WTC11 (cell line): ENCODE results near the gene GSTA1. TPM values are rescaled to one million over a fixed set of nuclear protein-coding genes. Genes with fewer than 3 reads are reported as not detected.

Experiments used
- ATAC-seq: fragments of 200-7000 bp; cut with Tn5 transposase; 2 replicates; pipeline ENCODE4 v1.10.0; 2021; ENCODE audit warnings: mild to moderate bottlenecking, moderate library complexity
- CTCF ChIA-PET: fragments of 300-600 bp; sonication (Branson Sonifier 250); formaldehyde crosslinking; loops from one replicate; lab custom pipeline; 2021; ENCODE audit warnings: antibody characterized with exemption; lab: Charles Lee
- POLR2A ChIA-PET: fragments of 350-600 bp; sonication (Branson Sonifier 250); formaldehyde crosslinking; loops from one replicate; lab custom pipeline; 2021; ENCODE audit warnings: antibody characterized with exemption; lab: Charles Lee
- DNase-seq: peaks from one replicate; pipeline ENCODE4 v3.0.0; 2021; ENCODE audit warnings: low spot score
- H3K27ac Mint-ChIP-seq: 2 replicates; pipeline ENCODE4 v1.8.0; 2021; ENCODE audit warnings: mixed read lengths
- H3K27me3 Mint-ChIP-seq: 2 replicates; pipeline ENCODE4 v1.8.0; 2021; ENCODE audit warnings: low read depth, mild to moderate bottlenecking, moderate library complexity, mixed read lengths
- H3K36me3 Mint-ChIP-seq: 2 replicates; pipeline ENCODE4 v1.8.0; 2021; ENCODE audit warnings: mixed read lengths
- H3K4me1 Mint-ChIP-seq: 2 replicates; pipeline ENCODE4 v1.8.0; 2022; ENCODE audit warnings: mixed read lengths
- H3K4me3 Mint-ChIP-seq: 2 replicates; pipeline ENCODE4 v1.8.0; 2021; ENCODE audit warnings: mild to moderate bottlenecking, moderate library complexity, mixed read lengths
- H3K9me3 Mint-ChIP-seq: 2 replicates; pipeline ENCODE4 v1.8.0; 2021; ENCODE audit warnings: mixed read lengths
- ATF1 ChIP-seq: sonication (generic); formaldehyde crosslinking; IDR thresholded peaks from 2 replicates; pipeline ENCODE4 v1.8.1; 2023; ENCODE audit warnings: mild to moderate bottlenecking, moderate library complexity, missing genetic modification reagents
- ATF3 ChIP-seq: sonication (generic); formaldehyde crosslinking; conservative IDR thresholded peaks from 2 replicates; pipeline ENCODE4 v1.8.1; 2022; ENCODE audit warnings: mild to moderate bottlenecking, missing genetic modification reagents
- CBFB ChIP-seq: sonication (generic); formaldehyde crosslinking; IDR thresholded peaks from 2 replicates; pipeline ENCODE4 v1.8.1; 2022; ENCODE audit warnings: mild to moderate bottlenecking, low read depth, missing genetic modification reagents
- CREM ChIP-seq: sonication (generic); formaldehyde crosslinking; IDR thresholded peaks from 2 replicates; pipeline ENCODE4 v1.8.1; 2022; ENCODE audit warnings: mild to moderate bottlenecking, missing genetic modification reagents, moderate library complexity
- E2F1 ChIP-seq: sonication (generic); formaldehyde crosslinking; IDR thresholded peaks from 2 replicates; pipeline ENCODE4 v1.8.0; 2022; ENCODE audit warnings: mild to moderate bottlenecking, missing genetic modification reagents
- ELF4 ChIP-seq: sonication (generic); formaldehyde crosslinking; IDR thresholded peaks from 2 replicates; pipeline ENCODE4 v1.8.1; 2022; ENCODE audit warnings: low read depth, mild to moderate bottlenecking, moderate library complexity, missing genetic modification reagents
- GABPB1 ChIP-seq: sonication (generic); formaldehyde crosslinking; IDR thresholded peaks from 2 replicates; pipeline ENCODE4 v1.8.1; 2023; ENCODE audit warnings: mild to moderate bottlenecking, missing genetic modification reagents
- JUN ChIP-seq: sonication (generic); formaldehyde crosslinking; IDR thresholded peaks from 2 replicates; pipeline ENCODE4 v1.8.0; 2023; ENCODE audit warnings: mild to moderate bottlenecking, missing genetic modification reagents
- KAT7 ChIP-seq: sonication (generic); formaldehyde crosslinking; IDR thresholded peaks from 2 replicates; pipeline ENCODE4 v1.8.1; 2023; ENCODE audit warnings: missing genetic modification reagents, mild to moderate bottlenecking, borderline replicate concordance
- MAX ChIP-seq: sonication (generic); formaldehyde crosslinking; IDR thresholded peaks from 2 replicates; pipeline ENCODE4 v1.8.0; 2022; ENCODE audit warnings: mild to moderate bottlenecking, missing genetic modification reagents
- PREB ChIP-seq: sonication (generic); formaldehyde crosslinking; IDR thresholded peaks from 2 replicates; pipeline ENCODE4 v1.8.1; 2022; ENCODE audit warnings: mild to moderate bottlenecking, missing genetic modification reagents, moderate library complexity, borderline replicate concordance
- PRRX2 ChIP-seq: fragments of 250-450 bp; sonication (Bioruptor Pico); IDR thresholded peaks from 2 replicates; pipeline ENCODE4 v1.8.0; 2021; ENCODE audit warnings: mild to moderate bottlenecking
- RELA ChIP-seq: sonication (generic); formaldehyde crosslinking; IDR thresholded peaks from 2 replicates; pipeline ENCODE4 v1.8.1; 2022; ENCODE audit warnings: missing genetic modification reagents, mild to moderate bottlenecking, borderline replicate concordance
- RORB ChIP-seq: fragments of 250-450 bp; sonication (Bioruptor Pico); IDR thresholded peaks from 2 replicates; pipeline ENCODE4 v1.9.0; 2021; ENCODE audit warnings: mild to moderate bottlenecking
- SMAD3 ChIP-seq: sonication (generic); formaldehyde crosslinking; IDR thresholded peaks from 2 replicates; pipeline ENCODE4 v1.8.0; 2022; ENCODE audit warnings: missing genetic modification reagents, mild to moderate bottlenecking, borderline replicate concordance
- SMAD4 ChIP-seq: sonication (generic); formaldehyde crosslinking; IDR thresholded peaks from 2 replicates; pipeline ENCODE4 v1.8.0; 2022; ENCODE audit warnings: mild to moderate bottlenecking, missing genetic modification reagents
- SP1 ChIP-seq: sonication (generic); formaldehyde crosslinking; conservative IDR thresholded peaks from 2 replicates; pipeline ENCODE4 v1.8.1; 2022; ENCODE audit warnings: missing genetic modification reagents
- TCF7 ChIP-seq: sonication (generic); formaldehyde crosslinking; IDR thresholded peaks from 2 replicates; pipeline ENCODE4 v1.8.0; 2022; ENCODE audit warnings: mild to moderate bottlenecking, low read depth, missing genetic modification reagents, moderate library complexity
- TP53 ChIP-seq: sonication (generic); formaldehyde crosslinking; IDR thresholded peaks from 2 replicates; pipeline ENCODE4 v1.8.1; 2023; ENCODE audit warnings: mild to moderate bottlenecking, missing genetic modification reagents
- ZMAT4 ChIP-seq: fragments of 250-450 bp; sonication (Bioruptor Pico); IDR thresholded peaks from 2 replicates; pipeline ENCODE4 v1.9.0; 2021; ENCODE audit warnings: mild to moderate bottlenecking
- ZNF281 ChIP-seq: sonication (generic); formaldehyde crosslinking; IDR thresholded peaks from 2 replicates; pipeline ENCODE4 v1.8.0; 2023; ENCODE audit warnings: mild to moderate bottlenecking, missing genetic modification reagents
- ZNF396 ChIP-seq: fragments of 250-450 bp; sonication (Bioruptor Pico); IDR thresholded peaks from 2 replicates; pipeline ENCODE4 v1.8.0; 2021; ENCODE audit warnings: mild to moderate bottlenecking, moderate library complexity, borderline replicate concordance
- ZNF425 ChIP-seq: fragments of 250-450 bp; sonication (Bioruptor Pico); conservative IDR thresholded peaks from 2 replicates; pipeline ENCODE4 v1.9.0; 2021; ENCODE audit warnings: mild to moderate bottlenecking
- ZSCAN18 ChIP-seq: fragments of 250-450 bp; sonication (Bioruptor Pico); IDR thresholded peaks from 2 replicates; pipeline ENCODE4 v2.1.2; 2022; ENCODE audit warnings: mild to moderate bottlenecking, moderate library complexity
- total RNA-seq: library from RNA; stranded (reverse); gene quantifications from 3 replicates; pipeline ENCODE4 v1.2.3, GENCODE V29; 2021

Gene GSTA1
- total RNA-seq, 1 experiment from 2014 or later, result 0.90 TPM

GRCh38 chr6:52802806-52803205, 810 bp downstream of the GSTA1 start:
- Mint-ChIP-seq H3K4me3 (no peak overlapping the region), H3K27ac (no peak overlapping the region), H3K4me1 (peaks cover 7% of the 10 kb centered on the region), H3K27me3 (peaks cover 6% of the 10 kb centered on the region), H3K36me3 (no peaks in the 10 kb centered on the region), H3K9me3 (no peaks in the 10 kb centered on the region)
- TF ChIP-seq ZNF281 (CRISPR knock-in tag) (no peak), ELF4 (CRISPR knock-in tag) (no peak), CBFB (no peak), RORB (CRISPR knock-in tag) (no peak), ATF3 (CRISPR knock-in tag) (no peak), ZNF396 (CRISPR knock-in tag) (no peak), GABPB1 (no peak), ATF1 (no peak), TCF7 (CRISPR knock-in tag) (no peak), ZMAT4 (CRISPR knock-in tag) (no peak), KAT7 (CRISPR knock-in tag) (no peak), PRRX2 (CRISPR knock-in tag) (no peak), ZSCAN18 (CRISPR knock-in tag) (no peak), SMAD3 (CRISPR knock-in tag) (no peak), E2F1 (CRISPR knock-in tag) (no peak)
- CTCF ChIA-PET, result interaction anchor here (1.5 kb wide), 1 partner anchor 78 kb away, joined by 7 read pairs; no protein-coding TSS in a partner anchor
- DNase-seq (no peak), ATAC-seq (no peak)
- POLR2A ChIA-PET, result no interaction called here

GRCh38 chr6:52801188-52801841, 2.3 kb downstream of the GSTA1 start:
- peaks cover 3% of the 10 kb centered on the region; the same call in 1 of the 2 replicates for H3K27me3 Mint-ChIP-seq
- H3K9me3 Mint-ChIP-seq, result no peaks in the 10 kb centered on the region
- no peaks in the 10 kb centered on the region for H3K36me3 Mint-ChIP-seq
- H3K27ac Mint-ChIP-seq, result no peak overlapping the region
- H3K4me1 Mint-ChIP-seq, result peaks cover 7% of the 10 kb centered on the region
- CTCF ChIA-PET, result no interaction called here
- no peak for ATAC-seq
- POLR2A ChIA-PET, result no interaction called here
- DNase-seq, result no peak
- no peak overlapping the region for H3K4me3 Mint-ChIP-seq
- TF ChIP-seq SP1 (CRISPR knock-in tag), result no peak
- no peak for TF ChIP-seq CREM (CRISPR knock-in tag)
- TF ChIP-seq ELF4 (CRISPR knock-in tag), result no peak
- TF ChIP-seq JUN (CRISPR knock-in tag), result no peak
- no peak for TF ChIP-seq TP53
- TF ChIP-seq ATF3 (CRISPR knock-in tag), result no peak
- no peak for TF ChIP-seq PREB (CRISPR knock-in tag)
- no peak for TF ChIP-seq ZNF425 (CRISPR knock-in tag)
- no peak for TF ChIP-seq SMAD4 (CRISPR knock-in tag)
- TF ChIP-seq MAX (CRISPR knock-in tag), result no peak
- no peak for TF ChIP-seq ZNF396 (CRISPR knock-in tag)
- no peak for TF ChIP-seq RELA (CRISPR knock-in tag)
